ENCODE data around the gene PTCSC3. TPM values are rescaled to one million over a fixed set of nuclear protein-coding genes. Genes with fewer than 3 reads are reported as not detected.

The PTCSC3 gene
- not detected for polyA plus RNA-seq

- H3K27ac ChIP-seq (ENCODE audit: low read depth in 2 of 2, low read length in 1 of 2) = no peak within 1 kb of the TSS
- H3K27me3 ChIP-seq (ENCODE audit: control insufficient read depth in 1 of 2, insufficient read depth in 2 of 2, low read length in 2 of 2) = no peaks in the 10 kb centered on the region
- H3K9me3 ChIP-seq (ENCODE audit: control insufficient read depth in 2 of 2, insufficient read depth in 1 of 2, low read depth in 1 of 2, low read length in 1 of 2) = no peaks in the 10 kb centered on the region
- no peaks in the 10 kb centered on the region for H3K36me3 ChIP-seq (ENCODE audit: control insufficient read depth in 2 of 2, insufficient read depth in 2 of 2, low read length in 1 of 2)
- H3K4me3 ChIP-seq (ENCODE audit: low read depth in 1 of 2, low read length in 2 of 2) = no peak within 1 kb of the TSS
- H3K4me1 ChIP-seq (ENCODE audit: control insufficient read depth in 2 of 2, insufficient read depth in 2 of 2, low read length in 1 of 2) = no peaks in the 10 kb centered on the region
- 82 to 89% methylated on average over 4 of the region's 4 CpGs for WGBS, 2 donors
Measured at GRCh38 chr14:36176524-36176923, at the start of gene PTCSC3. Gene PTCSC3 (minus strand): TSS chr14:36176722.

GRCh38 chr14:36226164-36226563, 49.6 kb upstream of the PTCSC3 start:
- Histone ChIP-seq H3K36me3 (ENCODE audit: control insufficient read depth in 2 of 2, insufficient read depth in 2 of 2, low read length in 1 of 2) (no peaks in the 10 kb centered on the region), H3K27me3 (ENCODE audit: control insufficient read depth in 1 of 2, insufficient read depth in 2 of 2, low read length in 2 of 2) (no peaks in the 10 kb centered on the region), H3K4me1 (ENCODE audit: control insufficient read depth in 2 of 2, insufficient read depth in 2 of 2, low read length in 1 of 2) (no peaks in the 10 kb centered on the region), H3K4me3 (ENCODE audit: low read depth in 1 of 2, low read length in 2 of 2) (no peak overlapping the region), H3K9me3 (ENCODE audit: control insufficient read depth in 2 of 2, insufficient read depth in 1 of 2, low read depth in 1 of 2, low read length in 1 of 2) (no peaks in the 10 kb centered on the region), H3K27ac (ENCODE audit: low read depth in 2 of 2, low read length in 1 of 2) (no peak overlapping the region)
- 45 to 51% methylated on average over 1 of the region's 1 CpG for WGBS, 2 donors

- no peaks in the 10 kb centered on the region for H3K9me3 ChIP-seq (ENCODE audit: control insufficient read depth in 2 of 2, insufficient read depth in 1 of 2, low read depth in 1 of 2, low read length in 1 of 2)
- H3K27ac ChIP-seq (ENCODE audit: low read depth in 2 of 2, low read length in 1 of 2) = no peak overlapping the region
- no peaks in the 10 kb centered on the region for H3K36me3 ChIP-seq (ENCODE audit: control insufficient read depth in 2 of 2, insufficient read depth in 2 of 2, low read length in 1 of 2)
- H3K27me3 ChIP-seq (ENCODE audit: control insufficient read depth in 1 of 2, insufficient read depth in 2 of 2, low read length in 2 of 2) = no peaks in the 10 kb centered on the region
- H3K4me1 ChIP-seq (ENCODE audit: control insufficient read depth in 2 of 2, insufficient read depth in 2 of 2, low read length in 1 of 2) = no peaks in the 10 kb centered on the region
- 76 to 78% methylated on average over 9 of the region's 9 CpGs for WGBS, 2 donors
- no peak overlapping the region for H3K4me3 ChIP-seq (ENCODE audit: low read depth in 1 of 2, low read length in 2 of 2)
Measured at GRCh38 chr14:36224176-36224575, 47.7 kb upstream of the PTCSC3 start.

GRCh38 chr14:36223558-36223957, 47.0 kb upstream of the PTCSC3 start:
- 73 to 76% methylated on average over 3 of the region's 3 CpGs for WGBS, 2 donors

GRCh38 chr14:36222952-36223468, 46.5 kb upstream of the PTCSC3 start:
- Histone ChIP-seq H3K27ac (ENCODE audit: low read depth in 2 of 2, low read length in 1 of 2) (no peak overlapping the region), H3K4me3 (ENCODE audit: low read depth in 1 of 2, low read length in 2 of 2) (no peak overlapping the region), H3K9me3 (ENCODE audit: control insufficient read depth in 2 of 2, insufficient read depth in 1 of 2, low read depth in 1 of 2, low read length in 1 of 2) (no peaks in the 10 kb centered on the region), H3K27me3 (ENCODE audit: control insufficient read depth in 1 of 2, insufficient read depth in 2 of 2, low read length in 2 of 2) (no peaks in the 10 kb centered on the region), H3K4me1 (ENCODE audit: control insufficient read depth in 2 of 2, insufficient read depth in 2 of 2, low read length in 1 of 2) (no peaks in the 10 kb centered on the region), H3K36me3 (ENCODE audit: control insufficient read depth in 2 of 2, insufficient read depth in 2 of 2, low read length in 1 of 2) (no peaks in the 10 kb centered on the region)
- 62 to 66% methylated on average over 5 of the region's 5 CpGs for WGBS, 2 donors

More at GRCh38 chr14:36223558-36223957, 47.0 kb upstream of the PTCSC3 start:
- Histone ChIP-seq H3K27ac (ENCODE audit: low read depth in 2 of 2, low read length in 1 of 2) (no peak overlapping the region), H3K36me3 (ENCODE audit: control insufficient read depth in 2 of 2, insufficient read depth in 2 of 2, low read length in 1 of 2) (no peaks in the 10 kb centered on the region), H3K27me3 (ENCODE audit: control insufficient read depth in 1 of 2, insufficient read depth in 2 of 2, low read length in 2 of 2) (no peaks in the 10 kb centered on the region), H3K4me1 (ENCODE audit: control insufficient read depth in 2 of 2, insufficient read depth in 2 of 2, low read length in 1 of 2) (no peaks in the 10 kb centered on the region), H3K9me3 (ENCODE audit: control insufficient read depth in 2 of 2, insufficient read depth in 1 of 2, low read depth in 1 of 2, low read length in 1 of 2) (no peaks in the 10 kb centered on the region), H3K4me3 (ENCODE audit: low read depth in 1 of 2, low read length in 2 of 2) (no peak overlapping the region)

- H3K27ac ChIP-seq (ENCODE audit: low read depth in 2 of 2, low read length in 1 of 2) = no peak overlapping the region
- no peaks in the 10 kb centered on the region for H3K4me1 ChIP-seq (ENCODE audit: control insufficient read depth in 2 of 2, insufficient read depth in 2 of 2, low read length in 1 of 2)
- no peaks in the 10 kb centered on the region for H3K36me3 ChIP-seq (ENCODE audit: control insufficient read depth in 2 of 2, insufficient read depth in 2 of 2, low read length in 1 of 2)
- H3K9me3 ChIP-seq (ENCODE audit: control insufficient read depth in 2 of 2, insufficient read depth in 1 of 2, low read depth in 1 of 2, low read length in 1 of 2) = no peaks in the 10 kb centered on the region
- no peaks in the 10 kb centered on the region for H3K27me3 ChIP-seq (ENCODE audit: control insufficient read depth in 1 of 2, insufficient read depth in 2 of 2, low read length in 2 of 2)
- H3K4me3 ChIP-seq (ENCODE audit: low read depth in 1 of 2, low read length in 2 of 2) = no peak overlapping the region
Measured at GRCh38 chr14:36222337-36222736, 45.8 kb upstream of the PTCSC3 start.

GRCh38 chr14:36221112-36221511, 44.6 kb upstream of the PTCSC3 start:
- Histone ChIP-seq H3K36me3 (ENCODE audit: control insufficient read depth in 2 of 2, insufficient read depth in 2 of 2, low read length in 1 of 2) (no peaks in the 10 kb centered on the region), H3K4me1 (ENCODE audit: control insufficient read depth in 2 of 2, insufficient read depth in 2 of 2, low read length in 1 of 2) (no peaks in the 10 kb centered on the region), H3K27ac (ENCODE audit: low read depth in 2 of 2, low read length in 1 of 2) (no peak overlapping the region), H3K4me3 (ENCODE audit: low read depth in 1 of 2, low read length in 2 of 2) (no peak overlapping the region), H3K9me3 (ENCODE audit: control insufficient read depth in 2 of 2, insufficient read depth in 1 of 2, low read depth in 1 of 2, low read length in 1 of 2) (no peaks in the 10 kb centered on the region), H3K27me3 (ENCODE audit: control insufficient read depth in 1 of 2, insufficient read depth in 2 of 2, low read length in 2 of 2) (no peaks in the 10 kb centered on the region)
- 63 to 71% methylated on average over 2 of the region's 2 CpGs for WGBS, 2 donors

- Histone ChIP-seq H3K4me1 (ENCODE audit: control insufficient read depth in 2 of 2, insufficient read depth in 2 of 2, low read length in 1 of 2) (no peaks in the 10 kb centered on the region), H3K9me3 (ENCODE audit: control insufficient read depth in 2 of 2, insufficient read depth in 1 of 2, low read depth in 1 of 2, low read length in 1 of 2) (no peaks in the 10 kb centered on the region), H3K36me3 (ENCODE audit: control insufficient read depth in 2 of 2, insufficient read depth in 2 of 2, low read length in 1 of 2) (no peaks in the 10 kb centered on the region), H3K27ac (ENCODE audit: low read depth in 2 of 2, low read length in 1 of 2) (no peak overlapping the region), H3K4me3 (ENCODE audit: low read depth in 1 of 2, low read length in 2 of 2) (no peak overlapping the region), H3K27me3 (ENCODE audit: control insufficient read depth in 1 of 2, insufficient read depth in 2 of 2, low read length in 2 of 2) (no peaks in the 10 kb centered on the region)
- WGBS, 2 donors = 41 to 63% methylated on average over 2 of the region's 2 CpGs
Measured at GRCh38 chr14:36217732-36218131, 41.2 kb upstream of the PTCSC3 start.

- Histone ChIP-seq H3K27ac (ENCODE audit: low read depth in 2 of 2, low read length in 1 of 2) (no peak overlapping the region), H3K9me3 (ENCODE audit: control insufficient read depth in 2 of 2, insufficient read depth in 1 of 2, low read depth in 1 of 2, low read length in 1 of 2) (no peaks in the 10 kb centered on the region), H3K4me3 (ENCODE audit: low read depth in 1 of 2, low read length in 2 of 2) (no peak overlapping the region), H3K27me3 (ENCODE audit: control insufficient read depth in 1 of 2, insufficient read depth in 2 of 2, low read length in 2 of 2) (no peaks in the 10 kb centered on the region), H3K36me3 (ENCODE audit: control insufficient read depth in 2 of 2, insufficient read depth in 2 of 2, low read length in 1 of 2) (no peaks in the 10 kb centered on the region), H3K4me1 (ENCODE audit: control insufficient read depth in 2 of 2, insufficient read depth in 2 of 2, low read length in 1 of 2) (no peaks in the 10 kb centered on the region)
- 92 to 94% methylated on average over 2 of the region's 2 CpGs for WGBS, 2 donors
Measured at GRCh38 chr14:36217027-36217426, 40.5 kb upstream of the PTCSC3 start.

- Histone ChIP-seq H3K36me3 (ENCODE audit: control insufficient read depth in 2 of 2, insufficient read depth in 2 of 2, low read length in 1 of 2) (no peaks in the 10 kb centered on the region), H3K4me1 (ENCODE audit: control insufficient read depth in 2 of 2, insufficient read depth in 2 of 2, low read length in 1 of 2) (no peaks in the 10 kb centered on the region), H3K9me3 (ENCODE audit: control insufficient read depth in 2 of 2, insufficient read depth in 1 of 2, low read depth in 1 of 2, low read length in 1 of 2) (no peaks in the 10 kb centered on the region), H3K27ac (ENCODE audit: low read depth in 2 of 2, low read length in 1 of 2) (no peak overlapping the region), H3K27me3 (ENCODE audit: control insufficient read depth in 1 of 2, insufficient read depth in 2 of 2, low read length in 2 of 2) (no peaks in the 10 kb centered on the region), H3K4me3 (ENCODE audit: low read depth in 1 of 2, low read length in 2 of 2) (no peak overlapping the region)
- 61 to 63% methylated on average over 3 of the region's 3 CpGs for WGBS, 2 donors
Measured at GRCh38 chr14:36215217-36215598, 38.7 kb upstream of the PTCSC3 start.
